Measurements from ENCODE around the gene USP6NL. TPM values are rescaled to one million over a fixed set of nuclear protein-coding genes. Genes with fewer than 3 reads are reported as not detected.

USP6NL gene
- total and polyA plus RNA-seq, 2 of the 8 experiments (the other 6 are each of a cell fraction or from before 2014, with no cell fraction given): 10.9 to 28.8 TPM

DNA sequence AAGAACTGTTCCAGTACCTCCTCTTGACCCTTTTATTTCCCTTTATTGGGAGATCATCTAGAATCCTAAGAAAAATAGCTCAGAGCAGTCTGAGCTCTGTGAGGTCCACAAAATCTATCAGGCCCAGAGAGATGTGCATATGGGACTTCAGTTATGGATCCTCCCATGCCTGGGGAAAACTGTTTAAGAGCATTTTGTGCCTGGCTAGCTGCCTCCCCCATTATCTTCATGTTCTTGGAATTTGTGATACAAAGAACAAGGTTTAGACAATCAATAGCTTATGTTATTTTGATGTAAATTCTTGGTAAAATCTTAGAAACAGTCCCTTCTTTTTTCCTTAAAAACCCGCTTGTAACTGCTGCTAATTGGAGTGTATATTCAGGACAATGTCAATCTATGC is 75.2 kb downstream of the USP6NL start (continued):
- TF ChIP-seq SP1 (IDR thresholded peaks at IDR 0.05; ENCODE audit: low read depth, low read length) (no peak), BACH1 (IDR thresholded peaks at IDR 0.05; ENCODE audit: low read length) (no peak), CEBPB (IDR thresholded peaks at IDR 0.05; ENCODE audit: low read depth, low read length) (no peak), SRF (IDR thresholded peaks at IDR 0.05; ENCODE audit: low read depth, low read length) (no peak)
- TF ChIP-seq, protein P1, sequence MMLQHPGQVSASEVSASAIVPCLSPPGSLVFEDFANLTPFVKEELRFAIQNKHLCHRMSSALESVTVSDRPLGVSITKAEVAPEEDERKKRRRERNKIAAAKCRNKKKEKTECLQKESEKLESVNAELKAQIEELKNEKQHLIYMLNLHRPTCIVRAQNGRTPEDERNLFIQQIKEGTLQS (IDR thresholded peaks at IDR 0.05; ENCODE audit: insufficient read depth, low read depth, low read length): no peak
